ENCODE results near the gene LRP1B.

DNA sequence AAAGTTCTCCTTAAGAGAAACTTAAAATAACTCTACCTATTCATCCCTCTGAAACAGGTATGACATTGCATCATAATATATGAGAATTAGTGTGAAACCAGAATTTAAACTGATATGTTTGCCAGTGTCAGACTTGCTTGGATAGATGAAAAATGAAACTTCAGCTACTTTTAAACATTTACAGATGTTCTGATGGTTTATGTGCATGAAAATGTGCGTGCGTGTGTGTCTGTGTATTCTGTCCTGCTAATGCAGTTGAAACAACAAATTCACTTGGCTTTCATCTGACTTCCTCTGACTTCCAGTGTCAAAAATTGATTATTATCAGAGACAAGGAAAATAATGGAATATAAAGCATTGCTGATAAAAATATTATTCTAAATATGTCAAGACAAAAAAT, 719.4 kb downstream of the LRP1B start:
- TF ChIP-seq, protein P1, sequence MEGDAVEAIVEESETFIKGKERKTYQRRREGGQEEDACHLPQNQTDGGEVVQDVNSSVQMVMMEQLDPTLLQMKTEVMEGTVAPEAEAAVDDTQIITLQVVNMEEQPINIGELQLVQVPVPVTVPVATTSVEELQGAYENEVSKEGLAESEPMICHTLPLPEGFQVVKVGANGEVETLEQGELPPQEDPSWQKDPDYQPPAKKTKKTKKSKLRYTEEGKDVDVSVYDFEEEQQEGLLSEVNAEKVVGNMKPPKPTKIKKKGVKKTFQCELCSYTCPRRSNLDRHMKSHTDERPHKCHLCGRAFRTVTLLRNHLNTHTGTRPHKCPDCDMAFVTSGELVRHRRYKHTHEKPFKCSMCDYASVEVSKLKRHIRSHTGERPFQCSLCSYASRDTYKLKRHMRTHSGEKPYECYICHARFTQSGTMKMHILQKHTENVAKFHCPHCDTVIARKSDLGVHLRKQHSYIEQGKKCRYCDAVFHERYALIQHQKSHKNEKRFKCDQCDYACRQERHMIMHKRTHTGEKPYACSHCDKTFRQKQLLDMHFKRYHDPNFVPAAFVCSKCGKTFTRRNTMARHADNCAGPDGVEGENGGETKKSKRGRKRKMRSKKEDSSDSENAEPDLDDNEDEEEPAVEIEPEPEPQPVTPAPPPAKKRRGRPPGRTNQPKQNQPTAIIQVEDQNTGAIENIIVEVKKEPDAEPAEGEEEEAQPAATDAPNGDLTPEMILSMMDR (IDR thresholded peaks at IDR 0.05): no peak
- no peak for TF ChIP-seq POLR2A (IDR thresholded peaks at IDR 0.05)
